GM21447 (cell line): ENCODE results near the gene PIAS2.

Experiments used
- ATAC-seq: cut with Tn5 transposase; IDR thresholded peaks from one replicate; pipeline ENCODE4 v1.9.1; 2021; ENCODE audit not compliant: unreplicated experiment

Gene PIAS2

DNA sequence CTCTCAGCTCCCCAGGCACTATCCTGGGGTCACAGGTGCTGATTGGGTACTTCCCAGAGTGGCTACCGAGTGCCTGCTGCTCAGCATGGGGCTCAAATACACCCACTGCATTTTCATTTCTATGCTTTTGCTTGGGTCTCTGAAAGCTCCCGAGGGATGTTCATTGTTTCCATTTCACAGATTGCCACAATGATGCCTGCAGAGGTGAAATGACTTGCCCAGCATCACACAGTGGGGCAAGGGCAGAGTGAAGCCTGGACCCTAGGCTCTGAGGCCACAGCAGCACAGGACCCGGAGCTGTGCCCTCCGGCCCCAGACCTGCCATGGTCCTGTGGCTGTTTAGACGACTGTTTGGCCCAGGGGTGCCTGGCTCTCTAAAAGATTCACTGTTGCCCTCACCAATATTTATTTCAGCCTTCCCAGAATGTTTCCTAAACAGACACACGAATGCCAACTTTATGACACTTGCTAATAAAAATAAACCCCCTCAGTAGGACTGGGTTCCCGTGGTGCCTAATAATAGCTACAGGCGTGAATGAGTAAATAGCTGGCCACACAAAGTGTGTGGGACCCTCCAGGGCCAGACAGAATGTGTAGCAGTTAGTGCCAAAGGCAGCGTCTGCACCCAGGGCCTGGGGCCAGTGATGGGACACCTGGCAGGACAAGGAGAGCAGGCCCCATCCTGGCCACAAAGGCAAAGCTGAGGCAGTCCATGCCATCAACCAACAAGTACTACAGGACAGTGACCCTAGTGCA is 149.0 kb downstream of the PIAS2 start:
- ATAC-seq = no peak

DNA sequence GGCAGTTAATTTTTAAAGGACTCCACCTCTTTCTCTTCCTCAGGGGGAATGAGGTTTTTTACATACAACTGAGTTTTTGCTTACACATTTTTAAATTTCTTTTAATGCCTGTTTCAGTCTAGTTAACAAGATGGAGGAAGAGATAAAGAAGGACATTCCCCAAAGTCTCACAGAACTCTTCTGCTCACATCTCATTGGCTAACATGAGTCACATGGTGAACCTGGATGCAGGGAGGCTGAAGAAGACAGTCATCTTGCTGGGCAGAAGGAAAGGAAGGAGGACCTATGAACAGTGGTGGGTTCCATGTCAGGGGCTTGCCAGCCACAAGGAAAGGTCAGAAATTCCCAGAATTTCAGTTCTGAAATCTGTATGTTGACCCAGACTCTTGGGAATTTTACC is 150.1 kb downstream of the PIAS2 start:
- ATAC-seq = no peak

DNA sequence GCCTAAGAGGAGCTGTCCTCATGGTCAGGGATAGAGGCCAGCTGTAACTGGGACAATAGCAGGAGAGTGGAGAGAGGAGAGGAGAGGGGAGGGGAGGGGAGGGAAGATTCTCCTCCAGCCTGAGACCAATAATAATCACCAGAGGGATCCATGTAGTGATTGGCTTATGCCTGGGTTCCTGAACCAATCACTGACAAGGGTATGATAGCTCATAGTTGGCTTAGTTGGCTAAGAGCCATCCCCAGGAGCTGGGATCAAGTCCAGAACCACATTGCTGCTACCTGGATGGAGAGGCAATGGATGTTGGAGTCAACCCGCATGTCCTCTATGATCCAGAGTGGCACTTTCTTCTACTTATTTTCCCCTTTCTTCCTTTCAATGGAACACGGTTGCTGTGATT is 152.7 kb downstream of the PIAS2 start:
- no peak for ATAC-seq

DNA sequence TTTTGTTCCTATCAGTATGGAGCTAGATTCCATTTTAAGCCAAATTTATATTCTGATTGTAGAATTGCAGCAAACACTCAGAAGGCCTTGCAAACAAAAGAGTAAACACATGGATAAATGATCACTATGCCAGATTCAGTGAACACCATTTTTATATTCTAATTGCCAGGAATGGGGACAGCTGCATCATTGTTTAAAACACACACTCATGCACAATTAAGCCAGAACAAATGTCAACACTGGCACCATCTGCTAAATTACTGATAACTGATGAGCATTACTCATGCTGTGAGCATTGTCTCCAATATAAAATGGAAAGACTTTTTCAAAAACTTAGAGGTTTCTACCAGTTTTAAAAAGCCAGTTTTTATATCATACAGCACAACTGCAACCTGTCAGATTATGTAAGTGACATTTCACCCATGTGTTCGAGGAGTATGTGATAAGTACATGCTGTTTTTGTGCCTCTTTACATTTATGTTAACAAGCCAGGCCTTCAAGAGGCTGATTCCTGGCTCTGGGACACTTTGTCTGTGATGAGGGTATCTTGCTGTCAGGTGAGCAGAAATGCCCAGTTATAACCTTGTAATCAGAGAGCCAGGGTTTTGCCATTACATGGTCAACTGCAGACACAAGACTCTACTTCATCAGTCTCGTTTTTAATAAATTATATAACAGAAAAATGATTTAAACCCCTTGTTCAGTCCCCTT is 156.1 kb downstream of the PIAS2 start:
- no peak for ATAC-seq

DNA sequence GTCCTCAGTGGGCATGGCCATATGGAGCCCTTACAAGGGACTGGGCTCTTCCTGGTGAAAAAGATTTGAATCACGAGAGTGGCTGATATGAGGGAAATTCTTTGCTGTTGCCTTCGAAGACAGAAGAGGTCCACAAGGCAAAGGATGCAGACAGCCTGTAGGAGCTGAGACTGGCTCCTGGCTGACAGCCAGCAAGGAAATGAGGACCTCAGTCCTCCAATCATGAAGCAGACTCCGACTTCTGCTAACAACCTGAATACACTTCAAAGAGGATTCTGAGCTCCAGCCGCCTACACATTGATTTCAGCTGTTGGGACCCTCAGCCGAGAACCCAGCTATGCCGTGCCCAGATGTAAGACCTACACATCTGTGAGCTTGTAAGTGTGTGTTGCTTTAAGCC is 157.4 kb downstream of the PIAS2 start:
- ATAC-seq = no peak

DNA sequence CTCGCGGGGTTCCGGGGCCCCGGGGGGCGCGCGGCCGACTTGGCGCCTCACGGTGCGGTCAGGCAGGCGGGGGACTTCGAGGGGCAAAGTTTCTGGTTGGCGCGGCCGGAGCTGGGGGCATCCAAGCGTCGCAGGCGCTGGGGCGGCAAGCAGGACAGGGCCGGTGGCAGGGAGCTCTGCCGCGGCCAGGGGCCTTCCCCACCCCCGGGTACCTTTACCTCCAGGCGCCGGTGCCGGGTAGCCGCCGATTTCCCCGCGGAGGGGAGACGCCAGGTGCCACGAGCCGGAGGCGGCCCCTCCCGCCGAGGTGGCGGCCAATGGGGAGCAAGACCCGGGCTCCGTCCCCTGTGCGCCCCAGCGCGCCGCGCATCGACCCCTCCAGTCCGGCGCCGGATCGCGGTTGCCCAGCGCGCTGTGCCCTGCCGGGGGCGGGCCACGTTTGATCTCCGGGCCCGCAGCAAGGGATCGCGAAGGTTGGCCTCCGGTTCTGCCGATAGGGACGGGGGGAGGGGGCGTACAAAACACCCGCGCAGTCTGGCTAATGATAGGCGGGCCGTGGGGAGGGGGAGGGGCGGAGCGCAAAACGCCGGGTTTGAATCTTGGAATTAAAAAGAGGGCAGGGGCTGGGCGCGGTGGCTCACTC is 160.6 kb downstream of the PIAS2 start, which contains the start of gene ST8SIA5:
Gene ST8SIA5 (minus strand): TSS at position 495 of the 643 bp plus-strand sequence. CDS start 545 bp downstream, outside the sequence.
- no peak for ATAC-seq

DNA sequence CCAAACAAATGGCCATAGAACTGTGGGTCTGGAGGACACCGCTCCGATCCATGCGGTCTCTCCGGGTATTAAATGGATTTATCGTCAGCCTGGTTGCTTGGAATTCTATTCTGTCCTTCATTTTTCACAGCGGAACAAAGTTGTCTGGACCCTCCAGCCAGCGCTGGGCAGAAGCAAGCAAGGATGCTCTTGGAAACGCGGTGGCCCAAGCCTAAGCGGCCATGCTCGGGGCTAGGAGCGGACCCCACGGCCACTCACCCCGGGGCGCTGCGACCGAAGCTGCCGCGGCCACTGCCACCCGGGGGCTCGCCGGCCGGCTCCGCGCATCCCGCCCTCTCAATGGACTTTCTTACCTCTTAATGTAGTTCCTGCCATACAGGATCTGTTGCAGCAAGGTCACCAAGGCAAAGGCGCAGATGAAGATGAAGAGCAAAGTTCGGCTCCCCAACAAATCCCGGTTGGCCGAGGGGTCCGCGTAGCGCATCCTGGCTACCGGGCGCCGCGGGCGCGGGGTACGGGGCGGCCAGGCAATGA is 161.2 kb downstream of the PIAS2 start:
- no peak for ATAC-seq

DNA sequence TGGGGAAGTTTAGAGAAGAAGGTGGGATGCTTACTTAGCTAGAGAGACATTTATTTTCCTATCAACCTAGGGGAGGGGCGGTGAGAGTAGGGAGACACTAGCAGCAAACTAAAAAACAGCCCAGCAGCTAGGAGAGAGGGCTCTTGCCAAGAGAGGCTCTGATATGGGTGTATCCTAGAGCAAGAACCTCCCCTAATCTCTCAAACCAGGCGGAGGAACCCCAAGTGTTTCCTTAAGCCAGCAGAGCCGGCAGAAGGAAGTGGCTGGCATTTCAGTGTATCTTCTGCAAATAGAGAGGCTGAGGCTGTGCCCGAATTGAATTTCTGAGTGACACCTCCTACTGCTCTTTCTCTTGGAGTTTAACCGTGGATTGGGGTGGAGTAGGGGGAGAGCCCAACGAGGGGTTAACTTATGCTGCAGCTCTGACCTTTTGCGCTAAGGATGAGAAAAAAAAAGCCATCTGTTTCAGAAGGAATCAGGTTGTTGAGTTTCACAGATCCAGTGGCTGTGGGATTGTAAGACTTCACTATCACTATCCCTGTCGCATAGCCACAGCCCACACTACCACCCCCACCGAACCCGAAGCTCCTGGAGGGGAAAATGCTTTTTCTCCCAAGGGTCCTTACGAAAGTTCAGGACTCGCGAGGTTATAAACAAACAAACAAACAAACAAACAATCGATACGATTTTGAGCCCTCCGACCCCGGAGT is 161.8 kb downstream of the PIAS2 start:
- ATAC-seq = no peak

DNA sequence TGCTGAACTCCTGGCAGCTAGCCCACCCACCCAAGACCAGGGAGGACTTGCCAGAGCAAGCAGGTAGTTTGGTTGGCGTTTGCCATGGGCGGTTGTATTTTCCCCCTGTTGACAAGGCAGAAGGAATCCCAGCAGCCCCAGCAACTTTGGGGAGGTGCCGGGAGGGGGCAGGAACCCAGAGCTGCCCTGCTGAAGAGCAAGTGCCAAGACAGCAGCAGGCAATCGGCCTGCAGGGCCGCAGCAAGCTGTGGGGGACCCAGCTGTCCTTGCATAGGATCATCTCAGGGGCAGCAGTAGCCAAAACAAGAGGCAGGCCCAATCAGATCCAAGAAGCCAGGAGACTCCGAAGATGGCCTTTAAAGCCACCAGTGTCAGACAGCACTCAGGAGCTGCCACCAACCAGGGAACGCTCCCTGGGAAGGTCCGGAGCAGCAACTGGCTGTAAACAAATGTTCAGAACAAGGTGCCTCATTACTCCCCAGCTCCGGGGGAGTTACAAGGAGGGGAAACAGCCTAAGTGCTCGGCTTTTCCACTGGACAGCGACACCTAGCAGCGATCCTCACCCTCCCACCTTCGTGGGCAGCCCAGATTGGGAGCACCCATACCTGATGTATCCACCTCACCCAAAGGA is 162.5 kb downstream of the PIAS2 start:
- ATAC-seq = no peak

DNA sequence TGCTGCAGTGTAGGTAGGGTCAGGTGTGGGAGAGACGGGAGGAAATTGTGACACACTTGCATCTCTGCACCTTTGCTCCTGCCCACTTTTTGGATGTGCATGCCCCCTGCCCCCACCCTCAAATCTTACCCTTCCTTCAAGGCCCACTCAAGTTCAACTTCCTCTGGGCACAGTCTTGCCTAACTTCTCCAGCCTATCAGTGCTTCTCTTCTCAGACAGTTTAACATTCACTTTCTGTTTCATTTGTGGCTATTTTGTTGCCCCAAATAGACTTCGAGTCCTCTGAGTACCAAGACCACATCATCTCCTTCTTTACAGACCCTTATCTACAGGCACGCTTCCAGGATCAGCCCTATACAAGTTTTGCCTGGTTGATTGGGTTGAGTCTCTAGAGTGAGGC is 163.1 kb downstream of the PIAS2 start:
- peak; percentile 64 for ATAC-seq
